ENCODE results near the gene TRIM72.

DNA sequence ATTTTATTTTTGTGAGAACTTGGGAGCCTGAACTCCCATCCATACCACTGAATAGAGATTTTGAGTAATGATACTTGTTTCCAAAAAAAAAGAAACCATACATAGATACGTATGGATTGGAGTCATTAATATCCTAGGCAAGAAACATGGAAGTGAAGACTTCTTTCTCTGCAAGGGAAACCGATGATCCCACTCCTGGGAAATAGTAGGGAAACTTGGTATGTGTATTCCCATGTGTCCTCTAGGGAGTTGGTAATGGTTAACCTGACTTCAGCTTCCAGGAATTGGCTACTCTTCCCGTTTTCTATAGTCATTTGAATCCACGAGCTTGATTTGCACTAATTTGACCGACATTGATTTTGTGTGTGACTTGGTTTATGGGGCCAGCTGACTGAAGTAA is 28.6 kb upstream of the TRIM72 start:
- TF ChIP-seq POLR2A (IDR thresholded peaks at IDR 0.05): no peak
- TF ChIP-seq, protein P1, sequence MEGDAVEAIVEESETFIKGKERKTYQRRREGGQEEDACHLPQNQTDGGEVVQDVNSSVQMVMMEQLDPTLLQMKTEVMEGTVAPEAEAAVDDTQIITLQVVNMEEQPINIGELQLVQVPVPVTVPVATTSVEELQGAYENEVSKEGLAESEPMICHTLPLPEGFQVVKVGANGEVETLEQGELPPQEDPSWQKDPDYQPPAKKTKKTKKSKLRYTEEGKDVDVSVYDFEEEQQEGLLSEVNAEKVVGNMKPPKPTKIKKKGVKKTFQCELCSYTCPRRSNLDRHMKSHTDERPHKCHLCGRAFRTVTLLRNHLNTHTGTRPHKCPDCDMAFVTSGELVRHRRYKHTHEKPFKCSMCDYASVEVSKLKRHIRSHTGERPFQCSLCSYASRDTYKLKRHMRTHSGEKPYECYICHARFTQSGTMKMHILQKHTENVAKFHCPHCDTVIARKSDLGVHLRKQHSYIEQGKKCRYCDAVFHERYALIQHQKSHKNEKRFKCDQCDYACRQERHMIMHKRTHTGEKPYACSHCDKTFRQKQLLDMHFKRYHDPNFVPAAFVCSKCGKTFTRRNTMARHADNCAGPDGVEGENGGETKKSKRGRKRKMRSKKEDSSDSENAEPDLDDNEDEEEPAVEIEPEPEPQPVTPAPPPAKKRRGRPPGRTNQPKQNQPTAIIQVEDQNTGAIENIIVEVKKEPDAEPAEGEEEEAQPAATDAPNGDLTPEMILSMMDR (IDR thresholded peaks at IDR 0.05): no peak

All from transverse colon (tissue), 3 donors.